GM23248 (cell line): Measurements from ENCODE around the gene OR6X1.

Experiments
- EZH2 ChIP-seq: fragments of 200-600 bp; sonication (generic); IDR thresholded peaks from 2 replicates; pipeline ENCODE4 v1.6.1; 2018; ENCODE audit warnings: antibody characterized with exemption, mild to moderate bottlenecking; ENCODE audit not compliant: insufficient read depth, poor library complexity, severe bottlenecking
- EZH2phosphoT487 ChIP-seq: fragments of 200-600 bp; sonication (generic); IDR thresholded peaks from 2 replicates; pipeline ENCODE4 v1.6.1; 2018; ENCODE audit warnings: antibody characterized with exemption, moderate library complexity, mild to moderate bottlenecking, low read depth; ENCODE audit not compliant: insufficient read depth

DNA sequence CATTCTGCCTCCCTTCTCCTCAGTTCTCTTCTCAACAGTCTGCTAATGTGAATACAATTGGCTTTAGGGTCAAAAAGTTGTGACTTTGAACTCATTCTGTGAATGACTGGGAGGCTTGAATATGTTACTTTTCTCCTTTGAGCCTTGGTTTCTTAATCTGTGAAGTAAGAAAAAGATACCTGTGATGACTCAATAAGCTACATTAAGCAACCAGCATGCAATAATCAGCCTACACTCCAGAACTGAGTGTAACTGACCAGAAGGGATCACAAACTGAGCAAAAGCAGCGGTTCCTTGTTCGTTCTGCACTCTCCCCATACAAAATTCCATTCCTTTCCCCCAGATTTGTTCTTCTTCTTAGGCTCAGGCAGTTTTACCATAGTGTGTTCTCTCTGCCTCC, 36.3 kb downstream of the OR6X1 start:
- no peak for TF ChIP-seq EZH2
- no peak for TF ChIP-seq EZH2phosphoT487
